NCI-H510A treated with DMSO at 0.1 percent for 48 hours (cell line): ENCODE results near the gene SPARCL1.

Source experiments
- DNase-seq: peaks from one replicate; lab custom pipeline; 2025; lab: John Stamatoyannopoulos, UW

The SPARCL1 gene

GRCh38 chr4:87540146-87541058, 11.2 kb upstream of the SPARCL1 start:
- no peak for DNase-seq

- DNase-seq: no peak
Measured at GRCh38 chr4:87532907-87533306, 3.7 kb upstream of the SPARCL1 start.

- no peak for DNase-seq
Measured at GRCh38 chr4:87532109-87532508, 2.9 kb upstream of the SPARCL1 start.

DNA sequence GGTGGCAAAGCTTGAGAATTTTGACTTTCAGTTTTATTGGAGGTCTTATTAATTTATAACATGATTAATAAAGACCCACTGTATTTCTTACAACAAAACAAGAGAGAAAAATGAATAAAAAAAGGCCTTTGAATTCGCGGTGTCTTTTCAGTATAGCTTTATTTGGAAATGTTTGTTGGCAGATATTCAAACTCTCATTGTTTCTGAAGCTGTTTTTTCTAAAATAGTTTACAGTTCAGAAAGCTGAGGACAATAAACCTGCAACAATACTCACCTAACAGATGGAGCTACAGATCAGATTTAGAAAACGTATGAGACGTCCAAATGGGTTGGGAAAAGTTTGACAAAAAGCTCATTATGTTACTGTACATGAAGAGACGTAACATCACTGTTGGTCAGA, 2.4 kb upstream of the SPARCL1 start:
- DNase-seq: no peak

GRCh38 chr4:87530868-87531267, 1.7 kb upstream of the SPARCL1 start:
- DNase-seq: no peak

- no peak for DNase-seq
Measured at GRCh38 chr4:87530229-87530628, 1.1 kb upstream of the SPARCL1 start.

GRCh38 chr4:87527431-87528220, 1.6 kb downstream of the SPARCL1 start:
- no peak for DNase-seq

GRCh38 chr4:87525636-87526295, 3.4 kb downstream of the SPARCL1 start:
- DNase-seq: no peak

DNA sequence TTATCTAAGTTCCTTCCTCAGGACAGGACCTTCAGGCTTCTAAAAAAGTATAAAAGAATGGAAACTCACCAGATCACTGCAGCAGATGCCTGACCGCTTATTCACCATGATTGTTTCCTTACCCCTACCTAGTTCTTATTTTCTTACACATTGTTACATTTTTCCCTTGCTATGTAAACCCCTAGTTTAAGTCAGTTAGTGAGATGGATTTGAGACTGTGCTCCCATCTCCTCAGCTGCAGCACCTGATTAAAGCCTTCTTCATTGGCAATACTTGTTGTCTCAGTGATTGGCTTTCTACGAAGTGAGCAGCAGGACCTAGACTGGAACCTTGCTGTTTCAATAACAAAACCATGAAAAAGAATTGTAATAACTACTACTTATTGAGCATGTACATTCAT, 4.7 kb downstream of the SPARCL1 start:
- DNase-seq: no peak

- DNase-seq: no peak
Measured at GRCh38 chr4:87523307-87523706, 5.9 kb downstream of the SPARCL1 start.

DNA sequence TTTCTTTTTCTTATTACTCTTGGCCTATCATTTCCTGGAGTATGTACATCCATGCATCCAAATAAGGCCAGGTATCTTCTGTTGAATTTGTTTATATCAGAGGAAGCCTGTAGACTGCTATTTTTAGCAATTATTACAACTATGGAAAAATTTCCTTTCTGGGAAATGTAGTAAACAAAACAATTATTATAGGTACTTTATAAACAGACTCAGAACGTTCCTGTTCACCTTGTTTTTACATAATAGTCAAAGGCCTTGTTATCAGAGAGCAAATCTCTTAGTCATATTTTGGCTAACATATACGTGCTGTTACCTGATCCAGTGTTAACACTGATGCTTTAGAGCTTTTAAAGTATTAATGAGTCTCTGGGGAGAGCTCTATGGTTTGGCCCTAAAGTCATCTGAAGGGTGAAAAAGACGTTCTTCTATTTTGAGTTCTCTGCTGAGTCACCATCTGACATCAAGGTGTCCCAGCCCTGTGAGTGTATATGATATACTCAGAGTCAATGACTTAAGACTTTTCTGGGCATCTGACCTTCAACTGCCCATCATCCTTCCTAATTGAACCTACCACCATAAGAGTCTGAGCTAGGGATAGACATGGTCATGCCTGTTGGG, 7.3 kb downstream of the SPARCL1 start:
- DNase-seq: no peak

DNA sequence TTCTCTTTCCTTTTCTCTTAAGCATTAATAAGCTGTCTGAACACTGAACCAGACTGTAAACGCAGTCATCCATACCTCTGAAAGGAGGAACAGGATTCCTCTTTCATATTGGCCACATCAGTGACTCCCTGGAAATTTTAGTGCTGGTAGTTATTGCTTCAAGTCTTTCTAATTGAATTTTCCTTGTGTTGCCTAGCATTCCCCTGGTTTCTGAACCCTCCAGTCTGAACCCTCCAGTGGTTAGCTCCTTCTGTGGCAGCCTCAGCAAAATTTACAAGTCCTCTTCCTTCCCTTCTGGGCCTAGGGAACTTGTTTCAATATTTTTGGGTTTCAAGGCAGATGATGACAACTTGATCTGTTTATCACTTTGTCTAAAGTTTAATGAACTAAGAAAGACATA, 7.9 kb downstream of the SPARCL1 start:
- DNase-seq: no peak

- no peak for DNase-seq
Measured at GRCh38 chr4:87517621-87518020, 11.6 kb downstream of the SPARCL1 start.

- DNase-seq: no peak
Measured at GRCh38 chr4:87516683-87517082, 12.5 kb downstream of the SPARCL1 start.

GRCh38 chr4:87512400-87512799, 16.8 kb downstream of the SPARCL1 start:
- DNase-seq: no peak

- DNase-seq: no peak
Measured at GRCh38 chr4:87511500-87511899, 17.7 kb downstream of the SPARCL1 start.

- DNase-seq: no peak
Measured at GRCh38 chr4:87510747-87511146, 18.4 kb downstream of the SPARCL1 start.

DNA sequence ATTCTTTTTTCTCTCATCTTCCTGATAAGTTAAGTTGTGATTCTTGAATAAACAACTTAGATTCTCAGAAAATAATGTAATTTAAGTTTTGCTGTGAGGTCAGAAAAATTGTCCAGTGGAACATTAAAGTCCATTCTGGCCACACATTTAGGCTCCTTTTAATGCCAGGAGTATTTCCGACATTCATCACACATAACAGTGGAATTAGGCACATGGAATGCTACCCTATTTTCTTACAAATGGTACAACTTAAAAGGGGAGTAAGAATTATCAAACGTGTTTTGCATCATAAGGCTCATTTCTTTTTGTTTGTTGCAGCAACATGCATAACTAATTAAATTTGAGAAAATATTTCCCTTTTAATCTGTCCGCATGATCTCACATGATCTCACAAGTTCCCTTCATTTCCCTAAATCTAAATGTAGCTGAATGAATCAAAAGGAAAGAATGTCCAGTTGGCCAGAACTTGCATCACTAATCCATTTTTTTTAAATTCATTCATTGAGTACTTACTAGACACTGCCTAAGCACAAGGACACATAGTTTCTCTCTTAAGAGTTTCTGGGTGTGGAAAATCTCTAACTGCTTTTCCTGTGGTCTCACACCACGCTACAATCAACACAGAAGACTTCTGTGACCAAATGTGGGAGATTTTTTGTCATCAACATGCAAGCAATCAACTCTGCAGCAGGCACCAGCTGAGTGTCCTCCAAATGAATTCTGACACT, 22.0 kb downstream of the SPARCL1 start:
- no peak for DNase-seq

GRCh38 chr4:87505862-87506261, 23.3 kb downstream of the SPARCL1 start:
- DNase-seq: no peak

- no peak for DNase-seq
Measured at GRCh38 chr4:87502580-87503238, 26.5 kb downstream of the SPARCL1 start.

GRCh38 chr4:87500092-87500462, 29.1 kb downstream of the SPARCL1 start:
- DNase-seq: no peak
